Left lung (tissue), 10 donors: Measurements from ENCODE around the gene CDC37. TPM values are rescaled to one million over a fixed set of nuclear protein-coding genes. Genes with fewer than 3 reads are reported as not detected.

Source experiments
- ATAC-seq: fragments of 200-7000 bp; cut with Tn5 transposase; one replicate; pipeline ENCODE4 v1.9.1; 2020; ENCODE audit warnings: moderate library complexity
- DNase-seq, 4 donors: peaks; one replicate each; pipeline ENCODE4 v3.0.0-alpha.2; 2013 to 2020
- H3K27ac ChIP-seq, 2 donors: fragments of 200-600 bp; sonication (generic) in 1 of 2; one replicate each; pipeline versions ENCODE4 v1.5.0 to v1.8.0; 2020 to 2021
- H3K27me3 ChIP-seq, 2 donors: fragments of 200-600 bp; sonication (generic) in 1 of 2; one replicate each; pipeline versions ENCODE4 v1.5.0 to v1.8.0; 2020 to 2021
- H3K36me3 ChIP-seq, 2 donors: fragments of 200-600 bp; sonication (generic) in 1 of 2; one replicate each; pipeline versions ENCODE4 v1.5.0 to v1.8.0; 2020 to 2021
- H3K4me1 ChIP-seq, 2 donors: fragments of 200-600 bp; one replicate each; pipeline ENCODE4 v1.8.0; 2021
- H3K4me3 ChIP-seq, 2 donors: fragments of 200-600 bp; sonication (generic) in 1 of 2; one replicate each; pipeline versions ENCODE4 v1.5.0 to v1.8.0; 2020 to 2021; ENCODE audit warnings: mild to moderate bottlenecking in 1 of 2
- H3K9me3 ChIP-seq, 2 donors: fragments of 200-600 bp; sonication (generic) in 1 of 2; one replicate each; pipeline versions ENCODE4 v1.5.0 to v1.8.0; 2020 to 2021
- CTCF ChIP-seq, 2 donors: fragments of 200-600 bp; sonication (generic) in 1 of 2; IDR thresholded peaks; one replicate each; pipeline versions ENCODE4 v1.5.0 to v1.8.0; 2021; ENCODE audit warnings: antibody characterized with exemption in 2 of 2
- intact Hi-C, 2 donors: fragments of 100-400 bp; cut with DNase I; formaldehyde crosslinking; loops; one replicate each; pipeline versions ENCODE4 v1.11.2 to v1.14.2; 2022
- polyA plus RNA-seq, 6 donors: library from polyadenylated mRNA; unstranded; fragments of 120-200 nt; gene quantifications; one replicate each; pipeline ENCODE4 v1.2.1, GENCODE V29; 2013; ENCODE audit not compliant: insufficient read length in 6 of 6
- total RNA-seq, 2 donors: library from RNA; stranded (reverse); fragmentation: NEBNext Ultra II Directional; extraction: Animal tissue kit (Norgen Biotek cat#: 25700); gene quantifications; one replicate each; pipeline ENCODE4 v1.2.1, GENCODE V29; 2021
- donor health status: DM: no; HTN: yes; CAD: no.
- donor health status: DM: no; HTN: no; CAD: no.

Gene CDC37
- total and polyA plus RNA-seq, 8 donors, result 120 to 198 (median 169) TPM

- Histone ChIP-seq H3K36me3 (peaks cover 0 to 3% of the 10 kb centered on the region in 2 donors), H3K27ac (peak overlapping the region; percentile 57 to 78), H3K4me1 (peaks cover 10 to 46% of the 10 kb centered on the region in 2 donors), H3K27me3 (peaks cover 0 to 41% of the 10 kb centered on the region in 2 donors), H3K4me3 (peak overlapping the region; percentile 66 to 67), H3K9me3 (no peaks in the 10 kb centered on the region)
- TF ChIP-seq CTCF (IDR thresholded peaks at IDR 0.05), result no peak
- peak; percentile 84 for ATAC-seq
- intact Hi-C loops, result no loop called here
- DNase-seq, result peak in 3 of 4 donors; percentile 64 to 92 (median 80)
Measured at GRCh38 chr19:10431943-10432735, 28.8 kb upstream of the CDC37 start.

GRCh38 chr19:10431254-10431942 lies 28.1 kb upstream of the CDC37 start:
- ATAC-seq (peak; percentile 10), DNase-seq (peak in 1 of 4 donors; percentile 60)
- intact Hi-C loops, result no loop called here
- H3K27ac ChIP-seq, result peak overlapping the region; percentile 57 to 78
- H3K4me1 ChIP-seq, result peaks cover 10 to 52% of the 10 kb centered on the region in 2 donors
- H3K9me3 ChIP-seq, result no peaks in the 10 kb centered on the region
- peaks cover 0 to 41% of the 10 kb centered on the region in 2 donors for H3K27me3 ChIP-seq
- no peaks in the 10 kb centered on the region for H3K36me3 ChIP-seq
- H3K4me3 ChIP-seq, result peak overlapping the region; percentile 66 to 67
- peak in 1 of 2 donors; percentile 8 for TF ChIP-seq CTCF (IDR thresholded peaks at IDR 0.05)

GRCh38 chr19:10430505-10431253 lies 27.3 kb upstream of the CDC37 start:
- Histone ChIP-seq H3K27me3 (peaks cover 0 to 47% of the 10 kb centered on the region in 2 donors), H3K4me3 (peak overlapping the region; percentile 66 to 67), H3K36me3 (no peaks in the 10 kb centered on the region), H3K27ac (peak overlapping the region; percentile 44 to 78), H3K4me1 (peaks cover 10 to 59% of the 10 kb centered on the region in 2 donors), H3K9me3 (no peaks in the 10 kb centered on the region)
- no peak for TF ChIP-seq CTCF (IDR thresholded peaks at IDR 0.05)
- intact Hi-C loops, result no loop called here
- DNase-seq, result peak in 3 of 4 donors; percentile 71 to 91 (median 76)
- ATAC-seq, result peak; percentile 73

- intact Hi-C loops, result no loop called here
- H3K9me3 ChIP-seq, result no peaks in the 10 kb centered on the region
- ATAC-seq (no peak), DNase-seq (no peak)
- TF ChIP-seq CTCF (IDR thresholded peaks at IDR 0.05), result no peak
- H3K36me3 ChIP-seq, result no peaks in the 10 kb centered on the region
- no peak overlapping the region for H3K27ac ChIP-seq
- no peak overlapping the region for H3K4me3 ChIP-seq
- H3K27me3 ChIP-seq, result peaks cover 0 to 64% of the 10 kb centered on the region in 2 donors
- H3K4me1 ChIP-seq, result peaks cover 18 to 76% of the 10 kb centered on the region in 2 donors
Measured at GRCh38 chr19:10428996-10429381, 25.6 kb upstream of the CDC37 start.
